ENCODE results near the gene MRS2. TPM values are rescaled to one million over a fixed set of nuclear protein-coding genes. Genes with fewer than 3 reads are reported as not detected.

MRS2 gene
- total and polyA plus RNA-seq, 2 donors (not counting 3 experiments of a cell fraction or from before 2014, with no cell fraction given), result 12.1 to 21.1 TPM

GRCh38 chr6:24408719-24409410 is 6.1 kb downstream of the MRS2 start:
- dilution Hi-C loops (cut with MboI; ENCODE audit: extremely low pct_ligation_motif_present, low sequenced_read_pairs) (no loop called here), intact Hi-C loops (cut with micrococcal nuclease) (no loop called here)
- no peak for TF ChIP-seq CTCF (IDR thresholded peaks at IDR 0.05; ENCODE audit: extremely low read depth in 1 of 2, insufficient read depth in 1 of 2, low read depth in 1 of 2, low read length in 2 of 2)
- TF ChIP-seq EZH2 (IDR thresholded peaks at IDR 0.05; ENCODE audit: borderline replicate concordance, low read depth, low read length, severe bottlenecking), result no peak
- no peak for TF ChIP-seq MYC (IDR thresholded peaks at IDR 0.05; ENCODE audit: low read depth, low read length)
- no peak for TF ChIP-seq FOS (IDR thresholded peaks at IDR 0.05; ENCODE audit: borderline replicate concordance, insufficient read depth, low read length)
- no peak for TF ChIP-seq POLR2A (IDR thresholded peaks at IDR 0.05; ENCODE audit: low read depth, low read length)
- no peak for TF ChIP-seq POLR2AphosphoS5 (IDR thresholded peaks at IDR 0.05; ENCODE audit: insufficient read depth, low read depth, low read length)
- TF ChIP-seq MAX (IDR thresholded peaks at IDR 0.05; ENCODE audit: insufficient read depth, insufficient read length), result no peak
- no peak for TF ChIP-seq GATA2 (IDR thresholded peaks at IDR 0.05; ENCODE audit: insufficient read depth, insufficient read length, low read depth, low read length)
- no peak for TF ChIP-seq JUN (IDR thresholded peaks at IDR 0.05; ENCODE audit: borderline replicate concordance, insufficient read depth, insufficient read length, low read depth)
- H3K4me3 ChIP-seq (replicated peaks in 1 of 3; ENCODE audit: insufficient read depth in 1 of 3, low read depth in 1 of 3, low read length in 3 of 3), result no peak overlapping the region
- no peak overlapping the region for H3K4me2 ChIP-seq (ENCODE audit: insufficient read depth, low read length)
- peaks cover 2% of the 10 kb centered on the region for H3K79me2 ChIP-seq (ENCODE audit: control insufficient read depth, insufficient read depth, low read length)
- CTCF ChIA-PET, result interaction anchor here (1.2 to 1.6 kb wide), 2 partner anchors 17 to 49 kb away, joined by 3 read pairs; no protein-coding TSS in a partner anchor
- POLR2A ChIA-PET, result no interaction called here
- no peaks in the 10 kb centered on the region for H4K20me1 ChIP-seq (replicated peaks; ENCODE audit: control insufficient read depth, extremely low read depth, insufficient read depth, low read length)
- no peaks in the 10 kb centered on the region for H3K9me3 ChIP-seq (replicated peaks; ENCODE audit: control insufficient read depth, insufficient read depth, low read length)
- no peaks in the 10 kb centered on the region for H3K9me1 ChIP-seq (replicated peaks; ENCODE audit: control insufficient read depth, extremely low read depth, insufficient read depth, low read length)
- peaks cover 6 to 12% of the 10 kb centered on the region in 2 experiments for H3K36me3 ChIP-seq (ENCODE audit: control insufficient read depth in 2 of 2, extremely low read depth in 1 of 2, insufficient read depth in 2 of 2, low read length in 2 of 2)
- H3K27me3 ChIP-seq (ENCODE audit: control insufficient read depth in 2 of 2, insufficient read depth in 2 of 2, low read length in 2 of 2), result no peaks in the 10 kb centered on the region
- FAIRE-seq, result no peak
- peaks cover 3% of the 10 kb centered on the region for H3K4me1 ChIP-seq (ENCODE audit: control insufficient read depth, extremely low read depth, insufficient read depth, low read length)
- DNase-seq (ENCODE audit: low read depth, low spot score), result no peak
- no peak overlapping the region for H3K27ac ChIP-seq (ENCODE audit: insufficient read depth, low read depth, low read length)
- BruUV-seq (replicated peaks), result no TSS peak
- no peak overlapping the region for H3K9ac ChIP-seq (replicated peaks; ENCODE audit: extremely low read depth, insufficient read depth, low read length)
- H2AFZ ChIP-seq (ENCODE audit: low read depth, low read length), result no peak overlapping the region
